Uterus (tissue), 4 donors: Measurements from ENCODE around the gene KCNH2. TPM values are rescaled to one million over a fixed set of nuclear protein-coding genes. Genes with fewer than 3 reads are reported as not detected.
"Not testable (repeated sequence)": the region's sequence is repeated elsewhere in the genome, so short reads cannot be mapped to it uniquely, and the experiment has no call there.

ENCODE experiments used
- DNase-seq, 2 donors: peaks; one replicate each; pipeline ENCODE4 v3.0.0-alpha.2; 2019 to 2020
- H3K27ac ChIP-seq, 2 donors: fragments of 200-600 bp; sonication (generic); 1 replicate in 1 of 2; 2 replicates in 1 of 2; pipeline ENCODE4 v1.5.1; 2016 to 2018
- H3K27me3 ChIP-seq, 2 donors: fragments of 200-600 bp; sonication (generic); one replicate each; pipeline ENCODE4 v1.5.1; 2018 to 2019; ENCODE audit warnings: control low read depth in 1 of 2
- H3K36me3 ChIP-seq, 2 donors: fragments of 200-600 bp; sonication (generic); one replicate each; pipeline ENCODE4 v1.5.1; 2019; ENCODE audit warnings: control low read depth in 1 of 2
- H3K4me1 ChIP-seq, 2 donors: fragments of 200-600 bp; sonication (generic); one replicate each; pipeline ENCODE4 v1.5.1; 2018 to 2019; ENCODE audit warnings: control low read depth in 1 of 2
- H3K4me3 ChIP-seq, 2 donors: fragments of 200-600 bp; sonication (generic); 1 replicate in 1 of 2; 2 replicates in 1 of 2; pipeline ENCODE4 v1.5.1; 2018 to 2019; ENCODE audit warnings: mild to moderate bottlenecking in 1 of 2
- H3K9me3 ChIP-seq, 2 donors: fragments of 200-600 bp; sonication (generic); one replicate each; pipeline ENCODE4 v1.5.1; 2019; ENCODE audit warnings: control low read depth in 1 of 2
- POLR2A ChIP-seq, 2 donors: fragments of 450-650 bp; IDR thresholded peaks; one replicate each; pipeline ENCODE4 v1.6.1; 2016; ENCODE audit warnings: antibody characterized with exemption in 2 of 2, mild to moderate bottlenecking in 1 of 2, moderate library complexity in 1 of 2
- intact Hi-C: fragments of 100-400 bp; cut with DNase I; formaldehyde crosslinking; loops from one replicate; pipeline ENCODE4 v1.15.1; 2023; ENCODE audit warnings: low total_unique reads
- total RNA-seq, 4 donors: library from RNA; depleted of rRNA in 3 of 4; stranded (reverse); fragments of >200 nt in 3 of 4; gene quantifications; one replicate each; pipeline versions ENCODE4 v1.1.0 to v1.2.4, GENCODE V29; 2014 to 2023
- TF ChIP-seq, protein P1 (sequence below), 4 experiments: fragments of 200-600 bp in 2 of 4; fragments of 450-650 bp in 2 of 4; sonication (generic) in 2 of 4; IDR thresholded peaks; one replicate each; pipeline ENCODE4 v1.5.1; 2016 to 2019; ENCODE audit warnings: antibody characterized with exemption in 4 of 4, mild to moderate bottlenecking in 2 of 4, moderate library complexity in 1 of 4
- donor health status: DM: yes; HTN: yes; CAD: no.

The KCNH2 gene, protein sequence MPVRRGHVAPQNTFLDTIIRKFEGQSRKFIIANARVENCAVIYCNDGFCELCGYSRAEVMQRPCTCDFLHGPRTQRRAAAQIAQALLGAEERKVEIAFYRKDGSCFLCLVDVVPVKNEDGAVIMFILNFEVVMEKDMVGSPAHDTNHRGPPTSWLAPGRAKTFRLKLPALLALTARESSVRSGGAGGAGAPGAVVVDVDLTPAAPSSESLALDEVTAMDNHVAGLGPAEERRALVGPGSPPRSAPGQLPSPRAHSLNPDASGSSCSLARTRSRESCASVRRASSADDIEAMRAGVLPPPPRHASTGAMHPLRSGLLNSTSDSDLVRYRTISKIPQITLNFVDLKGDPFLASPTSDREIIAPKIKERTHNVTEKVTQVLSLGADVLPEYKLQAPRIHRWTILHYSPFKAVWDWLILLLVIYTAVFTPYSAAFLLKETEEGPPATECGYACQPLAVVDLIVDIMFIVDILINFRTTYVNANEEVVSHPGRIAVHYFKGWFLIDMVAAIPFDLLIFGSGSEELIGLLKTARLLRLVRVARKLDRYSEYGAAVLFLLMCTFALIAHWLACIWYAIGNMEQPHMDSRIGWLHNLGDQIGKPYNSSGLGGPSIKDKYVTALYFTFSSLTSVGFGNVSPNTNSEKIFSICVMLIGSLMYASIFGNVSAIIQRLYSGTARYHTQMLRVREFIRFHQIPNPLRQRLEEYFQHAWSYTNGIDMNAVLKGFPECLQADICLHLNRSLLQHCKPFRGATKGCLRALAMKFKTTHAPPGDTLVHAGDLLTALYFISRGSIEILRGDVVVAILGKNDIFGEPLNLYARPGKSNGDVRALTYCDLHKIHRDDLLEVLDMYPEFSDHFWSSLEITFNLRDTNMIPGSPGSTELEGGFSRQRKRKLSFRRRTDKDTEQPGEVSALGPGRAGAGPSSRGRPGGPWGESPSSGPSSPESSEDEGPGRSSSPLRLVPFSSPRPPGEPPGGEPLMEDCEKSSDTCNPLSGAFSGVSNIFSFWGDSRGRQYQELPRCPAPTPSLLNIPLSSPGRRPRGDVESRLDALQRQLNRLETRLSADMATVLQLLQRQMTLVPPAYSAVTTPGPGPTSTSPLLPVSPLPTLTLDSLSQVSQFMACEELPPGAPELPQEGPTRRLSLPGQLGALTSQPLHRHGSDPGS
- 10 to 100 TPM in 3 of 4 donors, 1 to 10 TPM in 1; 9.1 to 51.0 (median 22.8) TPM for total RNA-seq

DNA sequence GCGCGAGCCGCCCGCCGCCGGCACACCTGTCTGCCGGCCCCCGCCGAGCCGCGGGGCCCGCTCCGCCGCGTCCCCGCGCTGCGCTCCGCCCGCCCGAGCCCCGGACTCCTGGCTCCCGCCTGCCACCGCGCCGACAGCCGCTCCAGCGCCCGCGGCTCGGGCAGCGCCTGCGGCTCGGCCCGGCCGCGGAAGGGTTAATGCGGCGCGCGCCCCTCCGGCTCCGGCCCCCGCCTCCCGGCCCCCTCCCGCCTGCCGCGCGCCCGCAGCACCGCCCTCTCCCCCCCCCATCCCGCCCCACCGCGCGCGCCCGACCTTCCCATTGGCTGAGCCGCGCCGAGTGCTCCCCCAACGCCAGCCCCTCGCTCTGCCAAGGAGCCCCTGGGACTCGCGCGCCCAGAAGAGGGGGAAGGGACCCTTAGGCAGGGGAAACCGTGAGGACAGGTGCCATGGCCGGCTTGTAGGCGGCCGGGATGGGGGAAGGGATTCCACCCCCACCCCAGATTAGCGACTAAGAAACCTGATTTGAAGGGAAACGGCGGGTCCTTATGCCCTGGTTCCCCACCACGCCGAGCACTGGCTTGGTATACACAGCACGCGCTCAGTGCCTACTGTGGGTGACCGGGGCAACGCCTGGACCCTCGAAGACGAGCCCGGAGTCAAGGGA lies at the start of gene KCNH2:
Gene KCNH2, minus strand, starts transcription at position 196 of the 664 bp plus-strand sequence. CDS start 408 bp downstream, outside the sequence.
- Histone ChIP-seq H3K36me3 (no peaks in the 10 kb centered on the region), H3K9me3 (no peaks in the 10 kb centered on the region), H3K27me3 (no peaks in the 10 kb centered on the region), H3K27ac (peak within 1 kb of the TSS; percentile 69 to 80), H3K4me1 (peaks cover 0 to 31% of the 10 kb centered on the region in 2 donors), H3K4me3 (peak within 1 kb of the TSS; percentile 22 to 45)
- intact Hi-C loops: no loop called here
- no peak for TF ChIP-seq POLR2A (IDR thresholded peaks at IDR 0.05)
- TF ChIP-seq, protein P1, sequence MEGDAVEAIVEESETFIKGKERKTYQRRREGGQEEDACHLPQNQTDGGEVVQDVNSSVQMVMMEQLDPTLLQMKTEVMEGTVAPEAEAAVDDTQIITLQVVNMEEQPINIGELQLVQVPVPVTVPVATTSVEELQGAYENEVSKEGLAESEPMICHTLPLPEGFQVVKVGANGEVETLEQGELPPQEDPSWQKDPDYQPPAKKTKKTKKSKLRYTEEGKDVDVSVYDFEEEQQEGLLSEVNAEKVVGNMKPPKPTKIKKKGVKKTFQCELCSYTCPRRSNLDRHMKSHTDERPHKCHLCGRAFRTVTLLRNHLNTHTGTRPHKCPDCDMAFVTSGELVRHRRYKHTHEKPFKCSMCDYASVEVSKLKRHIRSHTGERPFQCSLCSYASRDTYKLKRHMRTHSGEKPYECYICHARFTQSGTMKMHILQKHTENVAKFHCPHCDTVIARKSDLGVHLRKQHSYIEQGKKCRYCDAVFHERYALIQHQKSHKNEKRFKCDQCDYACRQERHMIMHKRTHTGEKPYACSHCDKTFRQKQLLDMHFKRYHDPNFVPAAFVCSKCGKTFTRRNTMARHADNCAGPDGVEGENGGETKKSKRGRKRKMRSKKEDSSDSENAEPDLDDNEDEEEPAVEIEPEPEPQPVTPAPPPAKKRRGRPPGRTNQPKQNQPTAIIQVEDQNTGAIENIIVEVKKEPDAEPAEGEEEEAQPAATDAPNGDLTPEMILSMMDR (IDR thresholded peaks at IDR 0.05): no peak
- peak; percentile 52 for DNase-seq

DNA sequence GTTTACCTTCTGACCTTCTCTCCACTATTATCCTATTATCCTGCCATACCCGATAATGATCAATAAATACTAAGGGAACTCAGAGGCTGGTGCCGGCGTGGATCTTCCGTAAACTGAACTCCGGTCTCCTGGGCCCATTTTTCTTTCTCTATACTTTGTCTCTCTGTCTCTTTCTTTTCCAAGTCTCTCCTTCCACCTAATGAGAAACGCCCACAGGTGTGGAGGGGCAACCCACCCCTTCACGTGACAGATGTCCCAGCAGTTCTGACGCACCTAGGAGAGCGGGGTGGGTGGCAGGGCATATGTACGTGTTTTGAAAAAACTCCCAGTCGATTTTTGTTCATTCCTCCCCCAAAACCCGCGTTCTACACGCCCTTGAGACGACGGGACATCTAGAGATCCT lies 49.6 kb upstream of the KCNH2 start:
- not testable (repeated sequence) for H3K9me3 ChIP-seq, DNase-seq, H3K36me3 ChIP-seq, H3K4me1 ChIP-seq, H3K27me3 ChIP-seq
- peak overlapping the region; percentile 69 for H3K4me3 ChIP-seq
- peak overlapping the region; percentile 70 to 82 for H3K27ac ChIP-seq
- intact Hi-C loops: loop anchor here (10.0 kb wide), 1 partner anchor 87 kb away; no protein-coding TSS in a partner anchor

DNA sequence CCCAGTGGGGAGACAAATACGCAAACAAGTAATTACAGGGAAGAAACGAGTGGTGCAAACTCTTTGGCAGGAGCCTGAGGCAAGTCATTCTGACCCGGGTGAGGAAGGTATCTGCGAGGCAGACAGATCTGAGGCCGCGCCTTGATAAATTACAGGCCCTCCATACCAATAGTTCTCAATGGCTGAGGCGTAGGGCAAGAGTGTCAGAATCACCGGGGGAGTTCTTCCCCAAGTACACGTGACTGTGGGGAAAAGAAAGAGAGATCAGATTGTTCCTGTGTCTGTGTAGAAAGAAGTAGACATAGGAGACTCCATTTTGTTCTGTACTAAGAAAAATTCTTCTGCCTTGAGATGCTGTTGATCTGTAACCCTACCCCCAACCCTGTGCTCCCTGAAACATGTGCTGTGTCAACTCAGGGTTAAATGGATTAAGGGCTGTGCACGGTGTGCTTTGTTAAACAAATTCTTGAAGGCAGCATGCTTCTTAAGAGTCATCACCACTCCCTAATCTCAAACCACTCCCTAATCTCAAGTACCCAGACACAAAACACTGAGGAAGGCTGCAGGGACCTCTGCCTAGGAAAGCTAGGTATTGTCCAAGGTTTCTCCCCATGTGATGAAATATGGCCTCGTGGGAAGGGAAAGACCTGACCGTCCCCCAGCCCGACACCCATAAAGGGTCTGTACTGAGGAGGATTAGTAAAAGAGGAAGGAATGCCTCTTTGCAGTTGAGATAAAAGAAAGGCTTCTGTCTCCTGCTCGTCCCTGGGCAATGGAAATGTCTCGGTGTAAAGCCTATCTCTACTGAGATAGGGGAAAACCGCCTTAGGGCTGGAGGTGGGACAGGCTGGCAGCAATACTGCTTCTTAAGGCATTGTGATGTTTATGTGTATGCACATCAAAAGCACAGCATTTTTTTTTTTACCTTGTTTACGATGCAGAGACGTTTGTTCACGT lies 48.9 kb upstream of the KCNH2 start:
- not testable (repeated sequence) for DNase-seq, H3K4me3 ChIP-seq, H3K27me3 ChIP-seq, H3K36me3 ChIP-seq, H3K4me1 ChIP-seq, H3K9me3 ChIP-seq
- peak overlapping the region; percentile 70 to 82 for H3K27ac ChIP-seq
- intact Hi-C loops: loop anchor here (10.0 kb wide), 1 partner anchor 88 kb away; no protein-coding TSS in a partner anchor

DNA sequence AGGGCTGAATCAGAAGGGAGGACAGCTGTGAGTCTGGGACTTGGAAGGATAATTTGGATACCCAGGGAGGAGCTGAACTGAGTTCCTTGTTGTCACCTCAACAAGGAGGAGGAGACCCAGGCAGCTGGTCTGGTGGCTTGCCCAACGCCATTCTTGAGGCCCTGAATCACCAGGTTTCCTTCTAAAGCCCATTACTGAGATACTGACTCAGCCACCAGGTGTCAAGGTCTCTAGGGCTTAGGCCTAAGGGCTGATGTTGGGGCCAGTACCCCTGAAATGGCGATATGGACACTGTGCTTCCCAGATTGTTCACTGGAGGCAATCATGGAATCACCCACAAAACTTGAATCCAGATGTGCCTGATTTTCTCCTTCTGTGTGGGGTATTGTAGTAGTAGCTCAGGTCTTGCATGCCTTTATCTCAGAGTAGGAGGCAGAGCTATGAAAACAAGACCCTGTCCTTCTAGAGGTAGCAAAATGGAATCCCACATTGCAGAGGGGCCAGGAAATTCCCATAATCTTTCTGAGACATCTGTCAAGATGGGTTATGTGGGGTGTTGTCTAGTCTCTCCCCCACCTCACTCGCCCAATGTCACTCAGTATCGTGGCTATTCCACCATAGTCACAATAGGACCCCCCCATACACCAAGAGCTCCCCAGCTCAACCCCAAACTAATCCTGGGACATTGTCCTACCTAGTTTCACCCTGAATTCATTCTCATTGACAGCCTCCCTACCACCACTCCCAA lies 48.0 kb upstream of the KCNH2 start:
- TF ChIP-seq POLR2A (IDR thresholded peaks at IDR 0.05): no peak
- TF ChIP-seq, protein P1 (IDR thresholded peaks at IDR 0.05): no peak
- Histone ChIP-seq H3K4me1 (peaks cover 0 to 5% of the 10 kb centered on the region in 2 donors), H3K4me3 (no peak overlapping the region), H3K27me3 (no peaks in the 10 kb centered on the region), H3K36me3 (no peaks in the 10 kb centered on the region), H3K27ac (no peak overlapping the region), H3K9me3 (no peaks in the 10 kb centered on the region)
- intact Hi-C loops: loop anchor here (10.0 kb wide), 1 partner anchor 89 kb away; no protein-coding TSS in a partner anchor
- DNase-seq: no peak
